Measurements from ENCODE around the gene NFATC2.

NFATC2 gene

GRCh38 chr20:51452091-51452613 is 90.4 kb downstream of the NFATC2 start:
- peaks cover 16 to 82% (median 57%) of the 10 kb centered on the region in 4 experiments for H3K36me3 ChIP-seq (ENCODE audit: control insufficient read depth in 4 of 4, insufficient read depth in 4 of 4, low read length in 3 of 4)
- ChIA-PET CTCF (no interaction called here), POLR2A (no interaction called here)
- no peak for DNase-seq
- WGBS (ENCODE audit: insufficient coverage) = 99% methylated on average over 6 of the region's 6 CpGs
- no peak overlapping the region for H3K4me3 ChIP-seq (ENCODE audit: control insufficient read depth in 1 of 7, extremely low read depth in 1 of 7, insufficient read depth in 4 of 7, low read depth in 2 of 7, low read length in 6 of 7)
- no peak overlapping the region for H3K27ac ChIP-seq (ENCODE audit: insufficient read depth in 1 of 2, low read depth in 1 of 2, low read length in 2 of 2, poor library complexity in 1 of 2, severe bottlenecking in 2 of 2)
- H3K4me1 ChIP-seq (ENCODE audit: control extremely low read depth in 1 of 4, control insufficient read depth in 4 of 4, insufficient read depth in 4 of 4, low read length in 3 of 4) = peaks cover 0 to 11% (median 4%) of the 10 kb centered on the region in 4 experiments
- peaks cover 0 to 7% (median 0%) of the 10 kb centered on the region in 5 experiments for H3K9me3 ChIP-seq (ENCODE audit: control extremely low read depth in 1 of 5, control insufficient read depth in 4 of 5, insufficient read depth in 2 of 5, low read depth in 1 of 5, low read length in 4 of 5)
- H3K27me3 ChIP-seq (replicated peaks in 2 of 5; ENCODE audit: control insufficient read depth in 4 of 5, insufficient read depth in 5 of 5, low read length in 4 of 5) = no peaks in the 10 kb centered on the region

GRCh38 chr20:51451484-51451883 is 91.0 kb downstream of the NFATC2 start:
- WGBS (ENCODE audit: insufficient coverage) = 99% methylated on average over 8 of the region's 12 CpGs
- CTCF ChIA-PET = no interaction called here
- Histone ChIP-seq H3K4me3 (ENCODE audit: control insufficient read depth in 1 of 7, extremely low read depth in 1 of 7, insufficient read depth in 4 of 7, low read depth in 2 of 7, low read length in 6 of 7) (no peak overlapping the region), H3K4me1 (ENCODE audit: control extremely low read depth in 1 of 4, control insufficient read depth in 4 of 4, insufficient read depth in 4 of 4, low read length in 3 of 4) (peaks cover 0 to 4% (median 1%) of the 10 kb centered on the region in 4 experiments), H3K9me3 (ENCODE audit: control extremely low read depth in 1 of 5, control insufficient read depth in 4 of 5, insufficient read depth in 2 of 5, low read depth in 1 of 5, low read length in 4 of 5) (peaks cover 0 to 7% (median 0%) of the 10 kb centered on the region in 5 experiments), H3K27me3 (replicated peaks in 2 of 5; ENCODE audit: control insufficient read depth in 4 of 5, insufficient read depth in 5 of 5, low read length in 4 of 5) (no peaks in the 10 kb centered on the region), H3K36me3 (ENCODE audit: control insufficient read depth in 4 of 4, insufficient read depth in 4 of 4, low read length in 3 of 4) (peaks cover 16 to 80% (median 60%) of the 10 kb centered on the region in 4 experiments), H3K27ac (ENCODE audit: insufficient read depth in 1 of 2, low read depth in 1 of 2, low read length in 2 of 2, poor library complexity in 1 of 2, severe bottlenecking in 2 of 2) (no peak overlapping the region)
- POLR2A ChIA-PET = interaction anchor here (0.6 kb wide), 1 partner anchor 144 kb away, joined by 3 read pairs; no protein-coding TSS in a partner anchor
- no peak for DNase-seq

- Histone ChIP-seq H3K9me3 (ENCODE audit: control extremely low read depth in 1 of 5, control insufficient read depth in 4 of 5, insufficient read depth in 2 of 5, low read depth in 1 of 5, low read length in 4 of 5) (peaks cover 0 to 7% (median 0%) of the 10 kb centered on the region in 5 experiments), H3K4me1 (ENCODE audit: control extremely low read depth in 1 of 4, control insufficient read depth in 4 of 4, insufficient read depth in 4 of 4, low read length in 3 of 4) (no peaks in the 10 kb centered on the region), H3K27me3 (replicated peaks in 2 of 5; ENCODE audit: control insufficient read depth in 4 of 5, insufficient read depth in 5 of 5, low read length in 4 of 5) (no peaks in the 10 kb centered on the region), H3K27ac (ENCODE audit: insufficient read depth in 1 of 2, low read depth in 1 of 2, low read length in 2 of 2, poor library complexity in 1 of 2, severe bottlenecking in 2 of 2) (no peak overlapping the region), H3K4me3 (ENCODE audit: control insufficient read depth in 1 of 7, extremely low read depth in 1 of 7, insufficient read depth in 4 of 7, low read depth in 2 of 7, low read length in 6 of 7) (no peak overlapping the region), H3K36me3 (ENCODE audit: control insufficient read depth in 4 of 4, insufficient read depth in 4 of 4, low read length in 3 of 4) (peaks cover 21 to 84% (median 63%) of the 10 kb centered on the region in 4 experiments)
- CTCF ChIA-PET = interaction anchor here (1.5 to 1.7 kb wide), 2 partner anchors 9 to 56 kb away, joined by 4 to 6 read pairs; no protein-coding TSS in a partner anchor
- DNase-seq = no peak
- POLR2A ChIA-PET = interaction anchor here (0.6 kb wide), 1 partner anchor 144 kb away, joined by 3 read pairs; no protein-coding TSS in a partner anchor
- WGBS (ENCODE audit: insufficient coverage) = 92% methylated on average over 2 of the region's 3 CpGs
Observed at GRCh38 chr20:51450984-51451383, 91.5 kb downstream of the NFATC2 start.

GRCh38 chr20:51450221-51450712 is 92.3 kb downstream of the NFATC2 start:
- no peaks in the 10 kb centered on the region for H3K4me1 ChIP-seq (ENCODE audit: control extremely low read depth in 1 of 4, control insufficient read depth in 4 of 4, insufficient read depth in 4 of 4, low read length in 3 of 4)
- DNase-seq = no peak
- no peak overlapping the region for H3K4me3 ChIP-seq (ENCODE audit: control insufficient read depth in 1 of 7, extremely low read depth in 1 of 7, insufficient read depth in 4 of 7, low read depth in 2 of 7, low read length in 6 of 7)
- 90% methylated on average over 3 of the region's 5 CpGs for WGBS (ENCODE audit: insufficient coverage)
- ChIA-PET POLR2A (no interaction called here), CTCF (interaction anchor here (1.5 to 1.7 kb wide), 2 partner anchors 10 to 56 kb away, joined by 4 to 6 read pairs; no protein-coding TSS in a partner anchor)
- H3K27me3 ChIP-seq (replicated peaks in 2 of 5; ENCODE audit: control insufficient read depth in 4 of 5, insufficient read depth in 5 of 5, low read length in 4 of 5) = no peaks in the 10 kb centered on the region
- no peak overlapping the region for H3K27ac ChIP-seq (ENCODE audit: insufficient read depth in 1 of 2, low read depth in 1 of 2, low read length in 2 of 2, poor library complexity in 1 of 2, severe bottlenecking in 2 of 2)
- peaks cover 22 to 90% (median 65%) of the 10 kb centered on the region in 4 experiments for H3K36me3 ChIP-seq (ENCODE audit: control insufficient read depth in 4 of 4, insufficient read depth in 4 of 4, low read length in 3 of 4)
- H3K9me3 ChIP-seq (ENCODE audit: control extremely low read depth in 1 of 5, control insufficient read depth in 4 of 5, insufficient read depth in 2 of 5, low read depth in 1 of 5, low read length in 4 of 5) = peaks cover 0 to 7% (median 0%) of the 10 kb centered on the region in 5 experiments

- ChIA-PET CTCF (interaction anchor here (1.5 to 1.7 kb wide), 2 partner anchors 10 to 57 kb away, joined by 4 to 6 read pairs; no protein-coding TSS in a partner anchor), POLR2A (no interaction called here)
- peaks cover 0 to 4% (median 0%) of the 10 kb centered on the region in 5 experiments for H3K9me3 ChIP-seq (ENCODE audit: control extremely low read depth in 1 of 5, control insufficient read depth in 4 of 5, insufficient read depth in 2 of 5, low read depth in 1 of 5, low read length in 4 of 5)
- H3K4me3 ChIP-seq (ENCODE audit: control insufficient read depth in 1 of 7, extremely low read depth in 1 of 7, insufficient read depth in 4 of 7, low read depth in 2 of 7, low read length in 6 of 7) = no peak overlapping the region
- WGBS (ENCODE audit: insufficient coverage) = 89% methylated on average over 5 of the region's 7 CpGs
- H3K4me1 ChIP-seq (ENCODE audit: control extremely low read depth in 1 of 4, control insufficient read depth in 4 of 4, insufficient read depth in 4 of 4, low read length in 3 of 4) = no peaks in the 10 kb centered on the region
- H3K36me3 ChIP-seq (ENCODE audit: control insufficient read depth in 4 of 4, insufficient read depth in 4 of 4, low read length in 3 of 4) = peaks cover 16 to 89% (median 63%) of the 10 kb centered on the region in 4 experiments
- DNase-seq = no peak
- no peaks in the 10 kb centered on the region for H3K27me3 ChIP-seq (replicated peaks in 2 of 5; ENCODE audit: control insufficient read depth in 4 of 5, insufficient read depth in 5 of 5, low read length in 4 of 5)
- no peak overlapping the region for H3K27ac ChIP-seq (ENCODE audit: insufficient read depth in 1 of 2, low read depth in 1 of 2, low read length in 2 of 2, poor library complexity in 1 of 2, severe bottlenecking in 2 of 2)
Observed at GRCh38 chr20:51449498-51450220, 92.9 kb downstream of the NFATC2 start.

GRCh38 chr20:51447765-51448148 is 94.8 kb downstream of the NFATC2 start:
- WGBS (ENCODE audit: insufficient coverage) = 100% methylated on average over 4 of the region's 5 CpGs
- CTCF ChIA-PET = no interaction called here
- H3K4me3 ChIP-seq (ENCODE audit: control insufficient read depth in 1 of 7, extremely low read depth in 1 of 7, insufficient read depth in 4 of 7, low read depth in 2 of 7, low read length in 6 of 7) = no peak overlapping the region

More at GRCh38 chr20:51447765-51448148, 94.8 kb downstream of the NFATC2 start:
- Histone ChIP-seq H3K36me3 (ENCODE audit: control insufficient read depth in 4 of 4, insufficient read depth in 4 of 4, low read length in 3 of 4) (peaks cover 12 to 86% (median 56%) of the 10 kb centered on the region in 4 experiments), H3K27me3 (replicated peaks in 2 of 5; ENCODE audit: control insufficient read depth in 4 of 5, insufficient read depth in 5 of 5, low read length in 4 of 5) (no peaks in the 10 kb centered on the region), H3K27ac (ENCODE audit: insufficient read depth in 1 of 2, low read depth in 1 of 2, low read length in 2 of 2, poor library complexity in 1 of 2, severe bottlenecking in 2 of 2) (no peak overlapping the region), H3K9me3 (ENCODE audit: control extremely low read depth in 1 of 5, control insufficient read depth in 4 of 5, insufficient read depth in 2 of 5, low read depth in 1 of 5, low read length in 4 of 5) (no peaks in the 10 kb centered on the region), H3K4me1 (ENCODE audit: control extremely low read depth in 1 of 4, control insufficient read depth in 4 of 4, insufficient read depth in 4 of 4, low read length in 3 of 4) (no peaks in the 10 kb centered on the region)
- POLR2A ChIA-PET = no interaction called here
- no peak for DNase-seq

Measured in common myeloid progenitor, CD34-positive (primary cell).